Neuronal stem cell (in vitro differentiated cells): Measurements from ENCODE around the gene DCP1A. TPM values are rescaled to one million over a fixed set of nuclear protein-coding genes. Genes with fewer than 3 reads are reported as not detected.
A peak's percentile ranks its signal among the peaks of the same experiment; 100 is the strongest.

Experiments used
- DNase-seq: peaks from one replicate; pipeline ENCODE4 v3.0.0-alpha.2; 2013; ENCODE audit warnings: low spot score
- H2AFZ ChIP-seq: one replicate; pipeline ENCODE4 v1.6.1; 2013; ENCODE audit warnings: mild to moderate bottlenecking, low read length, inconsistent platforms
- H2AK5ac ChIP-seq: 2 replicates; pipeline ENCODE4 v1.6.1; 2013; ENCODE audit warnings: low read depth, mild to moderate bottlenecking, inconsistent platforms, low read length, moderate library complexity, mixed read lengths
- H2BK120ac ChIP-seq: 2 replicates; pipeline ENCODE4 v1.6.1; 2013; ENCODE audit warnings: low read depth, mild to moderate bottlenecking, inconsistent platforms, low read length, moderate library complexity, mixed read lengths
- H2BK12ac ChIP-seq: one replicate; pipeline ENCODE4 v1.6.1; 2013; ENCODE audit warnings: low read length, inconsistent platforms
- H2BK15ac ChIP-seq: 2 replicates; pipeline ENCODE4 v1.6.1; 2013; ENCODE audit warnings: mild to moderate bottlenecking, low read length, inconsistent platforms, mixed read lengths
- H2BK5ac ChIP-seq: one replicate; pipeline ENCODE4 v1.6.1; 2013; ENCODE audit warnings: inconsistent platforms, mild to moderate bottlenecking, low read length, moderate library complexity
- H3K14ac ChIP-seq: one replicate; pipeline ENCODE4 v1.6.1; 2013; ENCODE audit warnings: low read length, inconsistent platforms
- H3K18ac ChIP-seq: 2 replicates; pipeline ENCODE4 v1.6.1; 2013; ENCODE audit warnings: low read length, inconsistent platforms
- H3K23ac ChIP-seq: 2 replicates; pipeline ENCODE4 v1.6.1; 2013; ENCODE audit warnings: low read depth, mild to moderate bottlenecking, mixed read lengths, low read length, inconsistent platforms; ENCODE audit not compliant: poor library complexity
- H3K27ac ChIP-seq: replicated peaks from 3 replicates; pipeline ENCODE4 v1.5.1; 2013; ENCODE audit warnings: low read length, inconsistent platforms
- H3K27me3 ChIP-seq, 3 experiments: 2 replicates each; pipeline ENCODE4 v1.6.1; 2013; ENCODE audit warnings: low read length in 3 of 3, mild to moderate bottlenecking in 2 of 3, inconsistent platforms in 1 of 3, low read depth in 1 of 3, mixed read lengths in 1 of 3, moderate library complexity in 1 of 3; ENCODE audit not compliant: control insufficient read depth in 3 of 3, insufficient read depth in 3 of 3
- H3K36me3 ChIP-seq, 2 donors: replicated peaks in 1 of 2; 2 replicates each; pipeline ENCODE4 v1.6.1; 2013; ENCODE audit warnings: low read length in 2 of 2; ENCODE audit not compliant: control insufficient read depth in 2 of 2, insufficient read depth in 2 of 2
- H3K4ac ChIP-seq: 2 replicates; pipeline ENCODE4 v1.6.1; 2013; ENCODE audit warnings: inconsistent platforms, mild to moderate bottlenecking, low read length, moderate library complexity
- H3K4me1 ChIP-seq, 2 donors: 1 replicate in 1 of 2; 2 replicates in 1 of 2; pipeline ENCODE4 v1.6.1; 2013; ENCODE audit warnings: low read length in 2 of 2, low read depth in 1 of 2; ENCODE audit not compliant: control insufficient read depth in 2 of 2, insufficient read depth in 1 of 2
- H3K4me2 ChIP-seq: one replicate; pipeline ENCODE4 v1.6.1; 2013; ENCODE audit warnings: mild to moderate bottlenecking, low read length, inconsistent platforms; ENCODE audit not compliant: insufficient read depth, poor library complexity, severe bottlenecking
- H3K4me3 ChIP-seq, 2 donors: 2 replicates each; pipeline ENCODE4 v1.5.1; 2013; ENCODE audit warnings: low read length in 2 of 2, mild to moderate bottlenecking in 2 of 2, inconsistent platforms in 1 of 2, moderate library complexity in 1 of 2
- H3K79me1 ChIP-seq: one replicate; pipeline ENCODE4 v1.6.1; 2013; ENCODE audit warnings: low read depth, mild to moderate bottlenecking, inconsistent platforms, low read length, moderate library complexity
- H3K9ac ChIP-seq: one replicate; pipeline ENCODE4 v1.6.1; 2013; ENCODE audit warnings: mild to moderate bottlenecking, low read depth, low read length, inconsistent platforms; ENCODE audit not compliant: poor library complexity
- H3K9me3 ChIP-seq, 2 donors: replicated peaks in 1 of 2; 2 replicates each; pipeline versions ENCODE3 to v1.6.1; 2013; ENCODE audit warnings: low read length in 2 of 2, mild to moderate bottlenecking in 2 of 2, inconsistent platforms in 1 of 2, low read depth in 1 of 2, mixed read lengths in 1 of 2, moderate library complexity in 1 of 2; ENCODE audit not compliant: control insufficient read depth in 2 of 2, insufficient read depth in 1 of 2
- H4K8ac ChIP-seq: one replicate; pipeline ENCODE4 v1.6.1; 2013; ENCODE audit warnings: low read depth, mild to moderate bottlenecking, inconsistent platforms, low read length, moderate library complexity
- H4K91ac ChIP-seq: one replicate; pipeline ENCODE4 v1.6.1; 2013; ENCODE audit warnings: low read length, low read depth, mild to moderate bottlenecking, inconsistent platforms; ENCODE audit not compliant: poor library complexity
- WGBS, 2 donors: extraction: QIAGEN DNeasy Blood & Tissue Kit; methylation state at CpG; one replicate each; pipeline ENCODE4 v1.1.7; 2013; ENCODE audit warnings: missing lambda C conversion rate in 2 of 2, mixed read lengths in 1 of 2; ENCODE audit not compliant: insufficient read length in 2 of 2, insufficient replicate concordance in 1 of 2; ENCODE audit errors: extremely low coverage in 2 of 2; 5-methylcytosine and 5-hydroxymethylcytosine counted together
- small RNA-seq: library from polyadenylated mRNA; stranded (forward); fragments of <200 nt; extraction: miRNeasy Mini kit (QIAGEN cat#:217004); gene quantifications from one replicate; pipeline ENCODE3, GENCODE V24; 2013; ENCODE audit not compliant: insufficient read depth

Gene DCP1A

DNA sequence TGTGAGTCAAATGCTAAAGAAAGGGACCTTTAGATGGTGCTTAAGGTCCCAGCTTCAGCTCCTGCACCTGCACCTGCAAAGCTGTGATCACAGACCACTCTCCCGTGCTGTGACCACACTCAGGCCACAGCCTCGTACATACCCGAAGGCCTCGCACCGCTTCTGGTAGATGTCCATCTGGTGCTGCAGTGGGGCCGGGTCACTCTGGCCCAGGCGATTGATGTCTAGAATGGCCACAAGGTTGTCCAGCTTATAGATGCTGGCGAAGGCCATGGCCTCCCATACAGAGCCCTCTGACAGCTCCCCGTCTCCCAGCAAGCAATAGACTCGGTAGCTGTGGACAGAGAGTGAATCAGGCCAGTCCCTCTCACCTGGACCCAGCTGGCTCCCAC is 112.5 kb downstream of the DCP1A start:
- no peak overlapping the region for H2BK12ac ChIP-seq
- H2BK120ac ChIP-seq = no peak overlapping the region
- H3K23ac ChIP-seq = no peak overlapping the region
- H3K4me2 ChIP-seq = no peak overlapping the region
- no peaks in the 10 kb centered on the region for H3K27me3 ChIP-seq
- no peak for DNase-seq
- H4K8ac ChIP-seq = no peak overlapping the region
- H3K36me3 ChIP-seq = peaks cover 75 to 98% of the 10 kb centered on the region in 2 donors
- H2BK15ac ChIP-seq = no peak overlapping the region
- H3K18ac ChIP-seq = no peak overlapping the region
- no peak overlapping the region for H2AK5ac ChIP-seq
- H3K9ac ChIP-seq = no peak overlapping the region
- no peak overlapping the region for H2BK5ac ChIP-seq
- H4K91ac ChIP-seq = no peak overlapping the region
- H2AFZ ChIP-seq = no peak overlapping the region
- H3K4ac ChIP-seq = no peak overlapping the region
- WGBS, 2 donors = no CpG with 5 or more reads among the region's 10 CpGs
- H3K4me3 ChIP-seq = no peak overlapping the region
- H3K79me1 ChIP-seq = peaks cover 9% of the 10 kb centered on the region
- no peak overlapping the region for H3K14ac ChIP-seq
- H3K9me3 ChIP-seq = peaks cover 0 to 1% of the 10 kb centered on the region in 2 donors
- peaks cover 0 to 5% of the 10 kb centered on the region in 2 donors for H3K4me1 ChIP-seq
- no peak overlapping the region for H3K27ac ChIP-seq

DNA sequence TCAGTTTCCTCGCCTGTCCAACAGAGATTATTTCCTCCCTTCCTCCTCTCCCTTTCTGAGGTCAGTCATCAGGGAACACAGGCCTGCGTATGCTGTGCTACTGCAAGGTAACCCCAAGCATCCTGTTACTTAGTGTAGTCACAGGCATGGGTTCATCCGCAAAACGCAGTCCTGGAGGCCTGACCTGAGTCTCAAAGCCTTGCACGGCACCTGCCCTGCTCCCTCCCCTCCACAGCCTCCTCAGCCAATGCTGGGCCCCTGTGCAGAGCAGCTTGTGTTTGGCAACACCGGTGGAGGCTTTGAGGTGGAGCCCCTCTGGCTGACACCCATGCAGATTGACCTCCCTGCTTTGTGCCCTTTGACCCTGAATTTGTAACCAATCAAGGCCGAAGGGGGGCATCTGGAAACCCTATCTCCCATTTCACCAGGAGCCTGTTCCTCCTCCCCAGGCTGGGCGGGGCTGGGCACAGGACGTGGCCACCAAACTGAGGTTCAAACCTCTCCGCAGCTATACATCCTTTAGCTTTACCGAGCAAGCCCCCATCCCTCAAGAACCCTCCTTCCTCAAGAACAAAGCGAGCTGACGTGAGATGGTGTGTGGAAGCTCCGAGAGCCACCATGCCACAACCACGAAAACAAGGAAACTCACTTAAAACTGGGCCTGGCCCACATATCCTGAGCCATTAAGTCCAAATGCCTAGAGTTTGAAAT is 113.1 kb downstream of the DCP1A start:
- H3K79me1 ChIP-seq = peaks cover 8% of the 10 kb centered on the region
- WGBS, 2 donors = no CpG with 5 or more reads among the region's 15 CpGs

More for the DNA sequence above, 113.1 kb downstream of the DCP1A start:
- no peak overlapping the region for H2AK5ac ChIP-seq
- H4K8ac ChIP-seq = no peak overlapping the region
- no peak overlapping the region for H2BK15ac ChIP-seq
- H2BK120ac ChIP-seq = no peak overlapping the region
- no peak overlapping the region for H3K27ac ChIP-seq
- no peak overlapping the region for H3K18ac ChIP-seq
- H3K36me3 ChIP-seq = peaks cover 76 to 98% of the 10 kb centered on the region in 2 donors
- H4K91ac ChIP-seq = no peak overlapping the region
- no peak overlapping the region for H3K4me2 ChIP-seq
- H3K14ac ChIP-seq = no peak overlapping the region
- peaks cover 0 to 5% of the 10 kb centered on the region in 2 donors for H3K4me1 ChIP-seq
- peak overlapping the region; percentile 6 for H2BK5ac ChIP-seq
- no peak overlapping the region for H3K4ac ChIP-seq
- H2BK12ac ChIP-seq = no peak overlapping the region
- no peak overlapping the region for H3K4me3 ChIP-seq
- DNase-seq = no peak
- no peaks in the 10 kb centered on the region for H3K27me3 ChIP-seq
- H3K9ac ChIP-seq = peak overlapping the region; percentile 53
- H3K23ac ChIP-seq = peak overlapping the region; percentile 17
- H3K9me3 ChIP-seq = peaks cover 0 to 1% of the 10 kb centered on the region in 2 donors
- no peak overlapping the region for H2AFZ ChIP-seq

Small RNAs within 50 kb of the gene (small RNA-seq; reads per million reads assigned to genes)
- gene RF00019 (not detected), gene RF00212 (not detected), gene RF00568 (not detected)
